ENCODE measurements around the gene MASP1. TPM values are rescaled to one million over a fixed set of nuclear protein-coding genes. Genes with fewer than 3 reads are reported as not detected.

Gene MASP1
- total RNA-seq, 2 experiments from 2014 or later = not detected

- H3K27ac ChIP-seq (ENCODE audit: low read depth, low read length, poor library complexity, severe bottlenecking) = no peak overlapping the region
- no peaks in the 10 kb centered on the region for H3K9me2 ChIP-seq (ENCODE audit: insufficient read depth, low read length)
- H3K4me1 ChIP-seq (ENCODE audit: insufficient read depth, low read length, poor library complexity, severe bottlenecking) = no peaks in the 10 kb centered on the region
- H4K20me1 ChIP-seq (ENCODE audit: insufficient read depth, low read length) = no peaks in the 10 kb centered on the region
- ChIA-PET POLR2A (no interaction called here), CTCF (ENCODE audit: unreplicated experiment) (no interaction called here)
- no peak for DNase-seq (ENCODE audit: low spot score)
- no peak overlapping the region for H2AFZ ChIP-seq (ENCODE audit: low read length)
- H3K79me2 ChIP-seq (ENCODE audit: insufficient read depth, low read depth, low read length) = no peaks in the 10 kb centered on the region
- H3K4me2 ChIP-seq (ENCODE audit: low read length) = no peak overlapping the region
- H3K36me3 ChIP-seq (ENCODE audit: insufficient read depth, low read length) = no peaks in the 10 kb centered on the region
- no peak for TF ChIP-seq EZH2phosphoT487 (IDR thresholded peaks at IDR 0.05; ENCODE audit: borderline replicate concordance, low read depth, low read length)
- no peak for TF ChIP-seq CTCF (conservative IDR thresholded peaks at IDR 0.05; ENCODE audit: low read length)
- BruUV-seq (replicated peaks) = no TSS peak
- intact Hi-C loops (cut with micrococcal nuclease; ENCODE audit: unreplicated experiment) = no loop called here
- no peaks in the 10 kb centered on the region for H3K9me3 ChIP-seq (ENCODE audit: low read length)
- H3K4me3 ChIP-seq (ENCODE audit: low read depth, low read length, poor library complexity, severe bottlenecking) = no peak overlapping the region
These were observed 14.3 kb upstream of the MASP1 start for GRCh38 chr3:187305881-187306280.

- Histone ChIP-seq H3K9me3 (ENCODE audit: low read length) (no peaks in the 10 kb centered on the region), H3K27ac (ENCODE audit: low read depth, low read length, poor library complexity, severe bottlenecking) (no peak overlapping the region), H3K9me2 (ENCODE audit: insufficient read depth, low read length) (no peaks in the 10 kb centered on the region), H3K4me3 (ENCODE audit: low read depth, low read length, poor library complexity, severe bottlenecking) (no peak overlapping the region), H3K4me2 (ENCODE audit: low read length) (no peak overlapping the region), H3K4me1 (ENCODE audit: insufficient read depth, low read length, poor library complexity, severe bottlenecking) (no peaks in the 10 kb centered on the region), H3K79me2 (ENCODE audit: insufficient read depth, low read depth, low read length) (no peaks in the 10 kb centered on the region), H2AFZ (ENCODE audit: low read length) (no peak overlapping the region), H4K20me1 (ENCODE audit: insufficient read depth, low read length) (no peaks in the 10 kb centered on the region), H3K36me3 (ENCODE audit: insufficient read depth, low read length) (no peaks in the 10 kb centered on the region)
- no peak for DNase-seq (ENCODE audit: low spot score)
- no peak for TF ChIP-seq CTCF (conservative IDR thresholded peaks at IDR 0.05; ENCODE audit: low read length)
- TF ChIP-seq EZH2phosphoT487 (IDR thresholded peaks at IDR 0.05; ENCODE audit: borderline replicate concordance, low read depth, low read length) = no peak
- BruUV-seq (replicated peaks) = no TSS peak
- intact Hi-C loops (cut with micrococcal nuclease; ENCODE audit: unreplicated experiment) = no loop called here
- ChIA-PET POLR2A (interaction anchor here (0.6 to 0.8 kb wide), 2 partner anchors 11 to 384 kb away, joined by 3 read pairs; no protein-coding TSS in a partner anchor), CTCF (ENCODE audit: unreplicated experiment) (no interaction called here)
These were observed 8.1 kb upstream of the MASP1 start for GRCh38 chr3:187299611-187300010.

- H4K20me1 ChIP-seq (ENCODE audit: insufficient read depth, low read length) = no peaks in the 10 kb centered on the region
- no peaks in the 10 kb centered on the region for H3K36me3 ChIP-seq (ENCODE audit: insufficient read depth, low read length)
- H3K9me3 ChIP-seq (ENCODE audit: low read length) = no peaks in the 10 kb centered on the region
- TF ChIP-seq EZH2phosphoT487 (IDR thresholded peaks at IDR 0.05; ENCODE audit: borderline replicate concordance, low read depth, low read length) (no peak), CTCF (conservative IDR thresholded peaks at IDR 0.05; ENCODE audit: low read length) (no peak)
- no peak overlapping the region for H3K27ac ChIP-seq (ENCODE audit: low read depth, low read length, poor library complexity, severe bottlenecking)
- H3K79me2 ChIP-seq (ENCODE audit: insufficient read depth, low read depth, low read length) = no peaks in the 10 kb centered on the region
- no peak overlapping the region for H2AFZ ChIP-seq (ENCODE audit: low read length)
- no peaks in the 10 kb centered on the region for H3K9me2 ChIP-seq (ENCODE audit: insufficient read depth, low read length)
- no peak overlapping the region for H3K4me2 ChIP-seq (ENCODE audit: low read length)
- H3K4me3 ChIP-seq (ENCODE audit: low read depth, low read length, poor library complexity, severe bottlenecking) = no peak overlapping the region
- ChIA-PET POLR2A (no interaction called here), CTCF (ENCODE audit: unreplicated experiment) (no interaction called here)
- intact Hi-C loops (cut with micrococcal nuclease; ENCODE audit: unreplicated experiment) = no loop called here
- no TSS peak for BruUV-seq (replicated peaks)
- no peak for DNase-seq (ENCODE audit: low spot score)
- H3K4me1 ChIP-seq (ENCODE audit: insufficient read depth, low read length, poor library complexity, severe bottlenecking) = no peaks in the 10 kb centered on the region
These were observed 5.4 kb upstream of the MASP1 start for GRCh38 chr3:187296911-187297310.

Measured in OCI-LY7 (cell line).